ENCODE results near the gene SMG7. TPM values are rescaled to one million over a fixed set of nuclear protein-coding genes. Genes with fewer than 3 reads are reported as not detected.

SMG7 gene
- total RNA-seq, 2 donors from 2014 or later, result 35.7 to 41.8 TPM

DNA sequence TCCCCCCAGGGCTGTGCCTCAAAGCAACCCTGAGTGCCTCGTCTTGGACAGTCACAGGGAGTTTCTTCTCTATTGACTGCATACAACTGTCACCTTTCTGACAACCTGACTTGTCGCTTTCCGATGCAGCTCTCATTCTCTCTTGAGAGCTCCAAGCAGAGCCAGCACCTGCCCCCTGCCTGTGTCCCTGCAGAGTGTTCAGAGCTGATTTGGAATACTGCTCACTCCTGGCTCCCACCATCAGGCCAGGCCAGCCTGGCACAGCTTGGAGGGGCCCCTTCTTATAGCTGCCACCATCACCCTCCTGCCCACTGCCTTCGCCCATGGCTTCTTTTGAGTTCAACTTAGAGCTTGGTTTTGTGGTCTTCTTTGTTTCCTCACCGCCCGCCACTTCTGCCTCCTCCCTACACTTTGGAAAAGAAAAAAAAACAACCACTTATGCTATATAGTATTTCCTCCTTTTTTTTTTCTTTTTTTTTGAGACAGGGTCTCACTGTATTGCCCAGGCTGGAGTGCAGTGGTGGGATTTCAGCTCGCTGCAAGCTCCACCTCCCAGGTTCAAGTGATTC, 105.7 kb downstream of the SMG7 start:
- ATAC-seq, result no peak
- DNase-seq, result no peak
- intact Hi-C loops (cut with DNase I), result no loop called here

DNA sequence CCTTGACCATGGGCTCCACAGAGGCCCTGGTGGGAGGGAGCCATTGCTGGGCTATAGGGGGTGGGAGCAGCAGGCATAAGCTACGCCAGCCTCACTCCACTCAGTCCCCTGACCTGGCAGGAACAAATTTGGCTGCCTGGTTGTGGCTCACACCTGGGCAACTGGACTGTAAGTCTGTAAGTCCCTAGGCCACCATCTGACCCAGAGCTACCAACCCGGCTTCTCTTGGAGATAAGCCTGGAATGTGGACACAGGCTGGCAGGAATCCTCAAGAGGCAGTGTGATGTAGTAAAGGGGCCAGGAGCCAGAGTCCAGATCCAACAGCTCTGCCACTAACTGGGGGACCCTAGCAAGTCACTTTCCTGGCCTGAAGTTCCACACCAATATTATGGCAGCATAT, 106.6 kb downstream of the SMG7 start:
- intact Hi-C loops (cut with DNase I), result no loop called here
- no peak for DNase-seq
- peak; percentile 13 to 16 for ATAC-seq

DNA sequence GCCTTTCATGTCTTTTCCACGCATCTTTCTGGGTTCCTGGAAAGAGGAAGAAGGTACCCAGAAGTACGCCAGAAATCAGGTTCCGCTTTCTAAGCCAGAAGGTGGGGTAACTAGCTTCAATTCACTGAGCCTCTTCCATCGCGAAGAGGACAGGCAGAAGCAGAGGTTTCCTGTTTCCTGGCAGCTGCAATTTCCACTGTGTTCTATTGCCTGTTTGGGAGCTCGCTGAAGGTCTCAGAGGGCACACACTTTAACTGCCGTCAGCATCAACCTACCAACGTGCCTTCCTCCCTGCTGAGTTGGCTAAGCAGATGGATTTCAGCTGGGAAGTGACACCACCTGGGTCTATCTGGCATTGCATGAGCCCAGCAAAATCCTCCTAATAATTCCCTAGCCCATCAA, 108.0 kb downstream of the SMG7 start:
- DNase-seq, result no peak
- ATAC-seq, result peak; percentile 55 to 59
- intact Hi-C loops (cut with DNase I), result no loop called here

GRCh38 chr1:183582021-183582713, 109.9 kb downstream of the SMG7 start:
- no peak for DNase-seq
- intact Hi-C loops (cut with DNase I), result no loop called here
- ATAC-seq, result no peak

DNA sequence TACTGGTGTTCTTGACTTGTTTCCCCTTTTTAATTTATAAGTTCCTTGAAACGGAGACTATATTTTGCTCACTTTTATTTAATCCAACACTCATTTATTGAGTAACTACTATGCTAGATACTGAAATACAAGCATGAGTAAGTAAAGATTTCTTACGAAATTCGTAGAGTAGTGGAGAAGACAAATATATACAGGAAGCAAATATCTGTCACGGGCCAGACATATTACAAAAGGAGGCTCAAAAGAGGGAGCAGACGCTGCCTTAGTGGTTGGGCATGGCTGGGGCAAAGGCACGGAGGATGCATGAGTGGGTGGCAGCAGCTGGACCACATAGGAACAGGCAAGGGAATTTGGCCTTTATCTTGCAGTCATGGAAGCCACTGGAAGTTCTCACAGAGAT, 111.2 kb downstream of the SMG7 start:
- intact Hi-C loops (cut with DNase I), result no loop called here
- no peak for DNase-seq
- ATAC-seq, result peak in 1 of 2 donors; percentile 37

DNA sequence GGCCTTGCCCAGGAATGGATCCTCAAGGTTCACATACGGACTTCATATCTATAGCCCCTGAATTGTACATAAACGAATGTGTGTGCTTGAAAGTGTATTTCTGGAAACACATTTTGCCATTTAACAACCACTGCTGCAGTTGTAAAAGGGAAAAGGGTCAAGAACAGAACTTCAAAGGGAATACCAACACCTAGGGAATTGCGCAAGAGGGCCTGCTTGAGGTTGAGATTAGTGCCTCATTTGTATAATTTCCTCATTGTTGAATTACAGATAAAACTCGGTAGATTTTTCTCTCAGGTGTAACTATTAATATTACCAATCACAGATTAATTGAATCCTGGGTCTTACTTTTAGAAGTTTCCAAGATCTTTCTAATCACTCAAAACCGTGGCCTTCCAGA, 111.8 kb downstream of the SMG7 start:
- no peak for ATAC-seq
- DNase-seq, result no peak
- intact Hi-C loops (cut with DNase I), result no loop called here

DNA sequence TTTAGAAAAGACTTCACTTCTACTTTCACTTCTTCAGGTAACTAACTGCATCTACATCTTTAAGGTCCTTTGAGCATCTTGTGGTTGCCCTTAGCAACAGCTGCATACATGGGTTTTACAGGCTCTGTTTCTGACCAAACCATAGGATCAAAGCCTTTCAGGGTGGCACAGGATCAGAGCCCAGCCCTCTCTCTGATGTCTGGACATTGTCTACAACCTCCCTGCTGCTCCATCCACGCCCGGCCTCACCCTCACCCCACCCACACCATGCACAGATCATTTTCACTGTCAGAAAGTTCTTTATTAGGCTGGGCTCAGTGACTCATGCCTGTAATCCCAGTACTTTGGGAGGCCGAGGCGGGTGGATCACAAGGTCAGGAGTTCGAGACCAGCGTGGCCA, 112.7 kb downstream of the SMG7 start:
- DNase-seq (no peak), ATAC-seq (no peak)
- intact Hi-C loops (cut with DNase I), result no loop called here

GRCh38 chr1:183586455-183586854, 114.2 kb downstream of the SMG7 start:
- ATAC-seq (no peak), DNase-seq (no peak)
- intact Hi-C loops (cut with DNase I), result no loop called here

DNA sequence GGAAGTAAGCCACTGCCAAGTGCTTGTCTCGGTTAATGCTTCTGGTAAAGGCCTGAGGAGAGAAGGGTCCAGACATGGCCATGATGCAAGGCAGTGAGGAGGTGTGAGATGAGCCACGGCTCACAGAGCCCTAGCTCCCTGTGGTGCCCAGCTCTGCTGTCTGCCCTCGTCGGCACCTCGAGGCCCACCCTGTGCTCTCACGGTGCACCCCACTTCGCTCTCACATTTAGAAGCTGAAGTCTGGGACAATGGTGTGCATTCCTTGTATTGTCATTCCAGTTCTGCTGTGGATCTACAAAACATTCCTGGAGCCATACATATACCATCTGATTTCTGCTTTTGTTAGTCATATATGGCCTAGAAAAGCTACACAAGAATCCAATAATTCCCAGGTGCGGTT, 114.6 kb downstream of the SMG7 start:
- DNase-seq, result no peak
- intact Hi-C loops (cut with DNase I), result no loop called here
- ATAC-seq, result no peak

- DNase-seq, result no peak
- no peak for ATAC-seq
- intact Hi-C loops (cut with DNase I), result no loop called here
Measured at GRCh38 chr1:183588827-183589226, 116.5 kb downstream of the SMG7 start.

DNA sequence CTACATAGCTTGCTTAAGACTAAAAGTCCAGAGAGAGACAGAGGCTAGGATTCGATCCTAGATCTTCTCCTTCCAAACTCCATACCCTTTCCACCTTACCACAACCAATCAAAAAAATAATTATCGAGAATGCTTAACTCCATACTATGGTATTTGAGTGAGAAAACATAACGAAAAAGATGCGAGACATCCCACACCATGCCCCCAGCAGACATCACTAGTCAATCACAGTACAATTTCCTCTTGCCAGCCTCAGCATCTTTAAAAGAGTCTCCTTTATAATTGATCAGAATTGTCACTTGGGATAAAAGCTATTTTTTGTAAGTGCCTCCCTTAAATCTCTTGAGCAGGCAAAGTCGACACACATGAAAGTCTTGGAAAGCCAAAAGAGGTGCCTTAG, 117.1 kb downstream of the SMG7 start:
- intact Hi-C loops (cut with DNase I), result no loop called here
- ATAC-seq (no peak), DNase-seq (no peak)

DNA sequence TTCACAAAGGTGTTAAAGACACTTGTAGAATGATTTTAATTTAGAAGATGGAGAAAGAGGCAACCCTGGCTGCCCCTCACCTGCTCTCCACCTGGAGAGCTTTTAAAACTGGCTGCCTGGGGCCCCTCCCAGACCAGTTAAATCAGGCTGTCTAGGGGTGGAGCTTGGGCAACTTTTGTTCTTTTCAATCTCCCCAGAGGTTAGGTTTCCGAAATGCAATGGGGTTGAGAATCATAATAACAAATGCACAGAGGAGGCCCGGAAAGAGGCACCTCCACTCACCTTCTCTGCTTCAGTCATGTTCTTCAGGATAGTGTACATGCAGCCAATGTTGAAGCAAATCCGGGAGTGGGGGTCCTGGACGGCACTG, 117.6 kb downstream of the SMG7 start:
- DNase-seq (no peak), ATAC-seq (no peak)
- intact Hi-C loops (cut with DNase I), result no loop called here

GRCh38 chr1:183590244-183591191, 118.2 kb downstream of the SMG7 start, which contains the start of gene NCF2:
TSS of gene NCF2 (minus strand) at chr1:183590459. CDS start at chr1:183590329, 130 bp downstream.
- intact Hi-C loops (cut with DNase I), result no loop called here
- ATAC-seq (peak; percentile 68 to 87), DNase-seq (no peak)

DNA sequence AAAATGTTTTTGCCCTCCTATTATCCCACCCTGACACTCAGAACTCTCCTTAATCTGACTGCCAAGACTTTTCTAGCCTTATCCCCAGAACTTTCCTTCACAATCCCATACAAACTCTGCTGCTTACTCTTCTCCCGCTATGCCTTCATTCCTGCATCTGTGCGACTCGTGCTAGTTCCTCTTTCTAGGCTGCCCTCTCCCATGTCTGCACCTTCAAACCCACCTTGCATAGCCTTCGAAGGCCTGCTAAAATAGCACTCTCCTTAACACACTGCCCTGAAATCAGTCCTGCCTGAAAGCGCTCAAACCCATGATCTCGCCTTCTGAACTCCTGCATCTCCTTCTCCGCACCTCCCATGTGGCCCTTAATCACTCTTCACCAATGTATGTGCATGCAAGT, 120.4 kb downstream of the SMG7 start:
- intact Hi-C loops (cut with DNase I), result no loop called here
- DNase-seq (no peak), ATAC-seq (no peak)

GRCh38 chr1:183593356-183593755, 121.1 kb downstream of the SMG7 start:
- DNase-seq, result no peak
- intact Hi-C loops (cut with DNase I), result no loop called here
- peak in 1 of 2 donors; percentile 53 for ATAC-seq

- intact Hi-C loops (cut with DNase I), result no loop called here
- DNase-seq (no peak), ATAC-seq (no peak)
Measured at GRCh38 chr1:183595537-183595936, 123.2 kb downstream of the SMG7 start.

GRCh38 chr1:183596500-183596899, 124.2 kb downstream of the SMG7 start:
- DNase-seq (no peak), ATAC-seq (no peak)
- intact Hi-C loops (cut with DNase I), result no loop called here

GRCh38 chr1:183597656-183598347, 125.5 kb downstream of the SMG7 start:
- no peak for ATAC-seq
- DNase-seq, result no peak
- intact Hi-C loops (cut with DNase I), result no loop called here

DNA sequence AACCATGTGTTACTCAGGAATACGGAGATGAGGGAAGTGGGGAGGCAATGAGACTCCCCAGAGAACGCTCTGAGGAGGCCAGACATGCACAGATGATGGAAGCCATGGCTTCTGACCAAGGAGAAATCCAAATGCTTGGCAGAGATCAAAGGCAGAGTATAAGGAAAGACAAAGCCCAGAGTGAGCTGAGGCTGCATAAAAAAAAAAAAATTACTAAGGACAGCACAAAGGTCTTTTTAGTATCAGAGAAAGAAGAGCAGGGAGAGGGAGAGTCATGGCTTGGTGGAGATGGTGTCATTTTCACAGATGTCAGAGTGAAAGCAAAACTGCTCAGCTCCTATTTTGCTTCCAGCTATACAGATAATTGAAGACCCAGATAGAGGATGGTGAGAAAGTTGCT, 126.1 kb downstream of the SMG7 start:
- ATAC-seq, result peak in 1 of 2 donors; percentile 9

GRCh38 chr1:183600136-183600535, 127.8 kb downstream of the SMG7 start:
- ATAC-seq (peak; percentile 75 to 88), DNase-seq (no peak)
- intact Hi-C loops (cut with DNase I), result no loop called here

More for the DNA sequence above, 126.1 kb downstream of the SMG7 start:
- no peak for DNase-seq
- intact Hi-C loops (cut with DNase I), result no loop called here

All from left cardiac atrium (tissue), 4 donors.